Measurements from ENCODE around the gene PLD1.

The PLD1 gene

GRCh38 chr3:171654326-171654725 is 156.0 kb downstream of the PLD1 start:
- TF ChIP-seq SIN3A (IDR thresholded peaks at IDR 0.05; ENCODE audit: borderline replicate concordance, insufficient read depth, low read length) (no peak), TAF1 (IDR thresholded peaks at IDR 0.05; ENCODE audit: borderline replicate concordance, insufficient read depth, low read length) (no peak), FOXP2 (optimal IDR thresholded peaks at IDR 0.05; ENCODE audit: borderline replicate concordance, extremely low read depth, extremely low read length, insufficient read depth) (no peak), POLR2AphosphoS5 (IDR thresholded peaks at IDR 0.05; ENCODE audit: low read depth, low read length) (no peak), REST (IDR thresholded peaks at IDR 0.05; ENCODE audit: insufficient read depth in 1 of 2, low read depth in 2 of 2, low read length in 2 of 2) (no peak)

- TF ChIP-seq REST (IDR thresholded peaks at IDR 0.05; ENCODE audit: insufficient read depth in 1 of 2, low read depth in 2 of 2, low read length in 2 of 2): no peak
- no peak for TF ChIP-seq FOXP2 (optimal IDR thresholded peaks at IDR 0.05; ENCODE audit: borderline replicate concordance, extremely low read depth, extremely low read length, insufficient read depth)
- no peak for TF ChIP-seq TAF1 (IDR thresholded peaks at IDR 0.05; ENCODE audit: borderline replicate concordance, insufficient read depth, low read length)
- no peak for TF ChIP-seq SIN3A (IDR thresholded peaks at IDR 0.05; ENCODE audit: borderline replicate concordance, insufficient read depth, low read length)
- no peak for TF ChIP-seq POLR2AphosphoS5 (IDR thresholded peaks at IDR 0.05; ENCODE audit: low read depth, low read length)
Observed at GRCh38 chr3:171653701-171654100, 156.6 kb downstream of the PLD1 start.

GRCh38 chr3:171652932-171653331 is 157.4 kb downstream of the PLD1 start:
- no peak for TF ChIP-seq REST (IDR thresholded peaks at IDR 0.05; ENCODE audit: insufficient read depth in 1 of 2, low read depth in 2 of 2, low read length in 2 of 2)
- no peak for TF ChIP-seq FOXP2 (optimal IDR thresholded peaks at IDR 0.05; ENCODE audit: borderline replicate concordance, extremely low read depth, extremely low read length, insufficient read depth)
- no peak for TF ChIP-seq POLR2AphosphoS5 (IDR thresholded peaks at IDR 0.05; ENCODE audit: low read depth, low read length)
- no peak for TF ChIP-seq TAF1 (IDR thresholded peaks at IDR 0.05; ENCODE audit: borderline replicate concordance, insufficient read depth, low read length)
- no peak for TF ChIP-seq SIN3A (IDR thresholded peaks at IDR 0.05; ENCODE audit: borderline replicate concordance, insufficient read depth, low read length)

GRCh38 chr3:171649911-171650592 is 160.2 kb downstream of the PLD1 start:
- TF ChIP-seq REST (IDR thresholded peaks at IDR 0.05; ENCODE audit: insufficient read depth in 1 of 2, low read depth in 2 of 2, low read length in 2 of 2) (no peak), TAF1 (IDR thresholded peaks at IDR 0.05; ENCODE audit: borderline replicate concordance, insufficient read depth, low read length) (no peak), SIN3A (IDR thresholded peaks at IDR 0.05; ENCODE audit: borderline replicate concordance, insufficient read depth, low read length) (no peak), POLR2AphosphoS5 (IDR thresholded peaks at IDR 0.05; ENCODE audit: low read depth, low read length) (no peak), FOXP2 (optimal IDR thresholded peaks at IDR 0.05; ENCODE audit: borderline replicate concordance, extremely low read depth, extremely low read length, insufficient read depth) (no peak)
